SK-N-SH (cell line): ENCODE results near the gene DOK4. TPM values are rescaled to one million over a fixed set of nuclear protein-coding genes. Genes with fewer than 3 reads are reported as not detected.

Source experiments
- CTCF ChIA-PET: fragments of 300-600, 350-600 bp; formaldehyde crosslinking; extraction: SDS; loops from one replicate; lab custom pipeline; 2021; lab: Yijun Ruan, JAX
- POLR2A ChIA-PET: fragments of 350-600 bp; sonication (Branson Sonifier 250); formaldehyde crosslinking; extraction: SDS; loops from one replicate; lab custom pipeline; 2020; ENCODE audit warnings: antibody characterized with exemption, inconsistent platforms; lab: Yijun Ruan, JAX
- DNase-seq: peaks from one replicate; pipeline ENCODE4 v3.0.0; 2012
- H2AFZ ChIP-seq: fragments of 200-600 bp; sonication (generic); 2 replicates; pipeline ENCODE4 v1.8.1; 2016; ENCODE audit warnings: antibody characterized with exemption, mild to moderate bottlenecking, low read depth
- H3F3A ChIP-seq: fragments of 200-600 bp; sonication (generic); replicated peaks from 2 replicates; pipeline ENCODE3; 2016; ENCODE audit warnings: antibody characterized with exemption, mild to moderate bottlenecking; ENCODE audit not compliant: insufficient read depth
- H3K27ac ChIP-seq, 2 experiments: fragments of 200-500 bp in 1 of 2; fragments of 200-600 bp in 1 of 2; sonication (Bioruptor generic) in 1 of 2; sonication (generic), shearing (Covaris generic) in 1 of 2; 2 replicates each; pipeline versions ENCODE4 v1.5.1 to v1.6.1; 2014 to 2016; ENCODE audit warnings: low read depth in 2 of 2, inconsistent platforms in 1 of 2, low read length in 1 of 2, mild to moderate bottlenecking in 1 of 2, mixed read lengths in 1 of 2
- H3K27me3 ChIP-seq: fragments of 200-600 bp; sonication (generic), shearing (Covaris generic); 2 replicates; pipeline ENCODE4 v1.6.1; 2016; ENCODE audit warnings: mixed run types; ENCODE audit not compliant: insufficient read depth
- H3K36me3 ChIP-seq, 2 experiments: fragments of 200-500 bp in 1 of 2; fragments of 200-600 bp in 1 of 2; sonication (Bioruptor generic) in 1 of 2; sonication (generic) in 1 of 2; replicated peaks in 1 of 2; 2 replicates each; pipeline versions ENCODE3 to v1.5.1; 2014 to 2016; ENCODE audit warnings: low read length in 1 of 2, mild to moderate bottlenecking in 1 of 2; ENCODE audit not compliant: insufficient read depth in 2 of 2, control insufficient read depth in 1 of 2
- H3K4me1 ChIP-seq, 2 experiments: fragments of 200-500 bp in 1 of 2; fragments of 200-600 bp in 1 of 2; sonication (Bioruptor generic) in 1 of 2; sonication (generic), shearing (Covaris generic) in 1 of 2; 2 replicates each; pipeline versions ENCODE4 v1.5.1 to v1.6.1; 2014 to 2016; ENCODE audit warnings: low read depth in 1 of 2, low read length in 1 of 2, mixed run types in 1 of 2; ENCODE audit not compliant: insufficient read depth in 2 of 2, control insufficient read depth in 1 of 2
- H3K4me2 ChIP-seq: fragments of 200-600 bp; sonication (generic), shearing (Covaris generic); 2 replicates; pipeline ENCODE4 v1.6.1; 2017; ENCODE audit warnings: mixed run types
- H3K4me3 ChIP-seq, 2 experiments: fragments of 200-500 bp in 1 of 2; fragments of 200-600 bp in 1 of 2; sonication (Bioruptor generic) in 1 of 2; sonication (generic), shearing (Covaris generic) in 1 of 2; 2 replicates each; pipeline versions ENCODE4 v1.5.1 to v1.8.1; 2014 to 2016; ENCODE audit warnings: low read depth in 2 of 2, inconsistent platforms in 1 of 2, low read length in 1 of 2, mild to moderate bottlenecking in 1 of 2, mixed read lengths in 1 of 2, moderate library complexity in 1 of 2
- H3K79me2 ChIP-seq: fragments of 200-600 bp; sonication (generic); 2 replicates; pipeline ENCODE4 v1.8.1; 2017; ENCODE audit warnings: mild to moderate bottlenecking; ENCODE audit not compliant: insufficient read depth
- H3K9ac ChIP-seq: fragments of 200-600 bp; sonication (generic); 2 replicates; pipeline ENCODE4 v1.6.1; 2017; ENCODE audit warnings: mixed run types
- H3K9me2 ChIP-seq: fragments of 200-600 bp; sonication (generic); 2 replicates; pipeline ENCODE4 v1.6.1; 2017; ENCODE audit warnings: mixed run types
- H3K9me3 ChIP-seq: fragments of 200-600 bp; sonication (generic); 2 replicates; pipeline ENCODE4 v1.6.1; 2017; ENCODE audit warnings: mixed run types, mild to moderate bottlenecking, moderate library complexity
- H4K20me1 ChIP-seq: fragments of 200-600 bp; sonication (generic); 2 replicates; pipeline ENCODE4 v1.6.1; 2017; ENCODE audit warnings: mild to moderate bottlenecking, mixed run types; ENCODE audit not compliant: insufficient read depth
- CHD2 ChIP-seq: fragments of 150-350 bp; IDR thresholded peaks from 2 replicates; pipeline ENCODE4 v1.6.1; 2018; ENCODE audit warnings: low read length; ENCODE audit not compliant: partially characterized antibody
- EZH2phosphoT487 ChIP-seq: fragments of 200-600 bp; sonication (generic); IDR thresholded peaks from 2 replicates; pipeline ENCODE4 v1.6.1; 2017; ENCODE audit warnings: low read depth, mixed run types, mild to moderate bottlenecking, antibody characterized with exemption, moderate library complexity, borderline replicate concordance
- FOSL2 ChIP-seq: IDR thresholded peaks from 2 replicates; pipeline ENCODE4 v1.4.0; 2012; ENCODE audit warnings: low read depth, mild to moderate bottlenecking, moderate library complexity, borderline replicate concordance
- FOXM1 ChIP-seq: IDR thresholded peaks from 2 replicates; pipeline ENCODE4 v1.4.0; 2012; ENCODE audit warnings: low read depth, mild to moderate bottlenecking
- GABPA ChIP-seq: IDR thresholded peaks from 2 replicates; pipeline ENCODE4 v1.4.0; 2012; ENCODE audit warnings: low read depth, mild to moderate bottlenecking
- JUND ChIP-seq: IDR thresholded peaks from 2 replicates; pipeline ENCODE4 v1.4.0; 2012
- MEF2A ChIP-seq: IDR thresholded peaks from 2 replicates; pipeline ENCODE4 v1.4.0; 2012; ENCODE audit warnings: low read depth, borderline replicate concordance
- NFIC ChIP-seq: IDR thresholded peaks from 2 replicates; pipeline ENCODE4 v1.4.0; 2012; ENCODE audit warnings: borderline replicate concordance
- POLR2AphosphoS5 ChIP-seq: IDR thresholded peaks from 2 replicates; pipeline ENCODE4 v1.6.1; 2012; ENCODE audit warnings: low read depth, low read length
- RCOR1 ChIP-seq: fragments of 150-350 bp; IDR thresholded peaks from 2 replicates; pipeline ENCODE4 v1.6.1; 2017; ENCODE audit warnings: antibody characterized with exemption, low read length
- SIN3A ChIP-seq: IDR thresholded peaks from 2 replicates; pipeline ENCODE4 v1.6.1; 2012; ENCODE audit warnings: low read depth, mild to moderate bottlenecking, low read length, moderate library complexity, borderline replicate concordance
- TCF12 ChIP-seq: IDR thresholded peaks from 2 replicates; pipeline ENCODE4 v1.4.0; 2012
- WGBS: methylation state at CpG from one replicate; pipeline ENCODE4 v1.1.6; 2017; ENCODE audit warnings: low lambda C conversion rate; 5-methylcytosine and 5-hydroxymethylcytosine counted together
- polyA plus RNA-seq, 3 experiments: library from polyadenylated mRNA; depleted of rRNA; stranded (reverse); fragments of >200 nt; gene quantifications; 2 replicates each; pipeline ENCODE4 v1.2.3, GENCODE V29; 2012
- TF ChIP-seq, protein P1 (sequence below): fragments of 150-350 bp; IDR thresholded peaks from 2 replicates; pipeline ENCODE4 v1.6.1; 2016; ENCODE audit warnings: mild to moderate bottlenecking, low read depth, low read length
- TF ChIP-seq, protein P2 (sequence below): IDR thresholded peaks from 2 replicates; pipeline ENCODE4; 2012
- TF ChIP-seq, protein P3 (sequence below): IDR thresholded peaks from 2 replicates; pipeline ENCODE4 v1.4.0; 2012; ENCODE audit warnings: low read depth

Gene DOK4
- polyA plus RNA-seq, 1 of the 3 experiments (the other 2 are of a cell fraction) = 28.4 TPM

DNA sequence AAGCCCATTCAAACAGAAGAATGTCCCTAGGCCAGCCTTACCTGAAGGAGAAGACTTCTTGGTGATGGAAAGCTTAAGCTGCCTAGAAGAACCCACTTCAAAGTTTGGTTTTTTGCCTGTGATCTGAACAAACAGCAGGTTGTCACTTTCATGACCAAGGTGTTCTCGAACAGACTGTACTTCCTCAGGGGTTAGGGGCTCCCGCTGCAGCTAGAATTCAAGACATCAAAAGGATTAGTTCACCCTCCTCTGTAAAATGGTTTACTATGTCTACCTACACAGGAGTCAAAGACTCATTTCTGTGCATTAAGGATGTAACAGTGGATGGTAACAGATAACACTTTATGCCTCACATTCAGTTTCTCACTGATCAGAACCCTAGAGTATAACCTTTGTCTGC lies 52.3 kb downstream of the DOK4 start:
- CTCF ChIA-PET = interaction anchor here (1.0 to 4.6 kb wide), 4 partner anchors 16 to 133 kb away, joined by 5 to 30 read pairs (median 10); partner anchors contain the start of gene POLR2C
- no peaks in the 10 kb centered on the region for H3K9me3 ChIP-seq
- H3K36me3 ChIP-seq = peaks cover 63 to 73% of the 10 kb centered on the region in 2 experiments
- H3K4me1 ChIP-seq = no peaks in the 10 kb centered on the region
- no peak for DNase-seq
- no peak for TF ChIP-seq MEF2A
- no peak for TF ChIP-seq EZH2phosphoT487
- TF ChIP-seq POLR2AphosphoS5 = no peak
- no peak for TF ChIP-seq RCOR1
- no peak overlapping the region for H3K4me3 ChIP-seq
- H3F3A ChIP-seq = no peaks in the 10 kb centered on the region
- POLR2A ChIA-PET = interaction anchor here (2.1 kb wide), 1 partner anchor 13 kb away, joined by 6 read pairs; the partner anchor contains the start of genes CIAPIN1 and COQ9
- no peak overlapping the region for H3K27ac ChIP-seq
- no peaks in the 10 kb centered on the region for H4K20me1 ChIP-seq
- no peak overlapping the region for H3K9ac ChIP-seq
- no peaks in the 10 kb centered on the region for H3K27me3 ChIP-seq
- no peaks in the 10 kb centered on the region for H3K9me2 ChIP-seq
- no peak overlapping the region for H3K4me2 ChIP-seq
- H3K79me2 ChIP-seq = no peaks in the 10 kb centered on the region
- no peak overlapping the region for H2AFZ ChIP-seq
- 100% methylated on average over 1 of the region's 2 CpGs for WGBS

DNA sequence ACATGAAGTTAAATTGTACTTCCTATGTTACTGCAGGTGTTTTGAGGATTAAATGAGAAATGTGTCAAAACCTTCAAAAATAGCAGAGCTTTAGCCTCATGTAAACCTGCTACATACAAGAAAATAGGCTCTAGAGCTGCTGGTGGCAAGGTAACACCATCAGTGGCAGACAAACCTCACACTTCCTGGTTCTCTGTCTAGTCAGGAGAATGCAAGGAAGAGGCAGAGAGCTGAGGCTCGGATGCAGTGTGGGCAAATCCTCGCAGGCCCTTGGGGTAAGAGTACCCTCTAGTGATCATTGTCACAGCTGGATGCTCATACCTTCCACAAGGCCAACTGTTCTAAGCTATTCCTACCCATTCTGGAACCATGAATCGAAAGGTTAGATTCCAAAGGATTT lies 53.3 kb downstream of the DOK4 start:
- Histone ChIP-seq H2AFZ (no peak overlapping the region), H3K4me2 (no peak overlapping the region), H3K4me3 (no peak overlapping the region), H3K9ac (no peak overlapping the region), H3K36me3 (peaks cover 59 to 71% of the 10 kb centered on the region in 2 experiments), H3K9me2 (no peaks in the 10 kb centered on the region), H3K27ac (no peak overlapping the region), H3K9me3 (no peaks in the 10 kb centered on the region), H4K20me1 (no peaks in the 10 kb centered on the region), H3K79me2 (no peaks in the 10 kb centered on the region), H3K4me1 (no peaks in the 10 kb centered on the region), H3F3A (no peaks in the 10 kb centered on the region), H3K27me3 (no peaks in the 10 kb centered on the region)
- ChIA-PET POLR2A (interaction anchor here (2.1 kb wide), 1 partner anchor 14 kb away, joined by 6 read pairs; the partner anchor contains the start of genes CIAPIN1 and COQ9), CTCF (interaction anchor here (1.0 to 4.6 kb wide), 7 partner anchors 10 to 132 kb away, joined by 3 to 30 read pairs (median 8); partner anchors contain the start of gene POLR2C)
- 98% methylated on average over 3 of the region's 3 CpGs for WGBS
- no peak for TF ChIP-seq FOSL2
- TF ChIP-seq, protein P1, sequence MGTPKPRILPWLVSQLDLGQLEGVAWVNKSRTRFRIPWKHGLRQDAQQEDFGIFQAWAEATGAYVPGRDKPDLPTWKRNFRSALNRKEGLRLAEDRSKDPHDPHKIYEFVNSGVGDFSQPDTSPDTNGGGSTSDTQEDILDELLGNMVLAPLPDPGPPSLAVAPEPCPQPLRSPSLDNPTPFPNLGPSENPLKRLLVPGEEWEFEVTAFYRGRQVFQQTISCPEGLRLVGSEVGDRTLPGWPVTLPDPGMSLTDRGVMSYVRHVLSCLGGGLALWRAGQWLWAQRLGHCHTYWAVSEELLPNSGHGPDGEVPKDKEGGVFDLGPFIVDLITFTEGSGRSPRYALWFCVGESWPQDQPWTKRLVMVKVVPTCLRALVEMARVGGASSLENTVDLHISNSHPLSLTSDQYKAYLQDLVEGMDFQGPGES = no peak
- no peak for TF ChIP-seq NFIC
- TF ChIP-seq GABPA = no peak
- no peak for DNase-seq

DNA sequence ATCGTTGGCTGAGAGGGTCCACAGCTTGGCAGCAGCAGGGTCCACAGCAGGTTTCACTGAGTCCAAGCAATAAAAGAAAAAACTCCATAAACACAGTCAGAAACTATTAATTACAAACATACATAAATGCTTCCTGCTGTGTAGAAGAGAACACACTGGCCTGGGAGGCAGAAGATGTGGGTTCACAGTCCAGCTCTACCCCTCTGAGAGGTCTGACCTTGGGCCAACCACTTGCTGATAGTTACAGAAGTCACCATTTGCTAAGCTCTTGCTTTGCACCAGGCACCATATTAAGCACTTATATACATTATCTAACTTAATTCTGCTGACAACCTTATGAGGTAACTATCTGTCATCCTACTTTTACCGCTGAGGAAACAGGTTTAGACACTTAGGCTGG lies 53.8 kb downstream of the DOK4 start:
- Histone ChIP-seq H3K4me2 (no peak overlapping the region), H3K27me3 (no peaks in the 10 kb centered on the region), H3K9ac (no peak overlapping the region), H3K9me2 (no peaks in the 10 kb centered on the region), H3F3A (no peaks in the 10 kb centered on the region), H3K9me3 (no peaks in the 10 kb centered on the region), H4K20me1 (no peaks in the 10 kb centered on the region), H3K36me3 (peaks cover 59 to 71% of the 10 kb centered on the region in 2 experiments), H3K4me1 (no peaks in the 10 kb centered on the region), H3K4me3 (no peak overlapping the region), H3K27ac (no peak overlapping the region), H3K79me2 (no peaks in the 10 kb centered on the region), H2AFZ (no peak overlapping the region)
- POLR2A ChIA-PET = interaction anchor here (1.1 to 2.1 kb wide), 2 partner anchors 9 to 15 kb away, joined by 3 to 6 read pairs; partner anchors contain the start of genes CIAPIN1 and COQ9
- DNase-seq = no peak
- WGBS = 96% methylated on average over 2 of the region's 2 CpGs
- CTCF ChIA-PET = interaction anchor here (1.1 to 4.6 kb wide), 6 partner anchors 10 to 87 kb away, joined by 3 to 30 read pairs (median 10); partner anchors contain the start of gene POLR2C
- TF ChIP-seq SIN3A (no peak), FOXM1 (no peak), TCF12 (no peak), EZH2phosphoT487 (no peak), JUND (no peak), CHD2 (no peak)
- TF ChIP-seq, protein P2, sequence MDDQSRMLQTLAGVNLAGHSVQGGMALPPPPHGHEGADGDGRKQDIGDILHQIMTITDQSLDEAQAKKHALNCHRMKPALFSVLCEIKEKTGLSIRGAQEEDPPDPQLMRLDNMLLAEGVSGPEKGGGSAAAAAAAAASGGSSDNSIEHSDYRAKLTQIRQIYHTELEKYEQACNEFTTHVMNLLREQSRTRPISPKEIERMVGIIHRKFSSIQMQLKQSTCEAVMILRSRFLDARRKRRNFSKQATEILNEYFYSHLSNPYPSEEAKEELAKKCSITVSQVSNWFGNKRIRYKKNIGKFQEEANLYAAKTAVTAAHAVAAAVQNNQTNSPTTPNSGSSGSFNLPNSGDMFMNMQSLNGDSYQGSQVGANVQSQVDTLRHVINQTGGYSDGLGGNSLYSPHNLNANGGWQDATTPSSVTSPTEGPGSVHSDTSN = no peak
- TF ChIP-seq, protein P1 = no peak
- TF ChIP-seq, protein P3, sequence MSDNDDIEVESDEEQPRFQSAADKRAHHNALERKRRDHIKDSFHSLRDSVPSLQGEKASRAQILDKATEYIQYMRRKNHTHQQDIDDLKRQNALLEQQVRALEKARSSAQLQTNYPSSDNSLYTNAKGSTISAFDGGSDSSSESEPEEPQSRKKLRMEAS = no peak
